GM19395 (cell line): ENCODE data around the gene SULT2B1.
"Not testable (repeated sequence)": the region's sequence is repeated elsewhere in the genome, so short reads cannot be mapped to it uniquely, and the experiment has no call there.

Source experiments
- ATAC-seq: cut with Tn5 transposase; IDR thresholded peaks from one replicate; pipeline ENCODE4 v1.9.1; 2021; ENCODE audit warnings: mild to moderate bottlenecking, moderate library complexity; ENCODE audit not compliant: unreplicated experiment

Gene SULT2B1

DNA sequence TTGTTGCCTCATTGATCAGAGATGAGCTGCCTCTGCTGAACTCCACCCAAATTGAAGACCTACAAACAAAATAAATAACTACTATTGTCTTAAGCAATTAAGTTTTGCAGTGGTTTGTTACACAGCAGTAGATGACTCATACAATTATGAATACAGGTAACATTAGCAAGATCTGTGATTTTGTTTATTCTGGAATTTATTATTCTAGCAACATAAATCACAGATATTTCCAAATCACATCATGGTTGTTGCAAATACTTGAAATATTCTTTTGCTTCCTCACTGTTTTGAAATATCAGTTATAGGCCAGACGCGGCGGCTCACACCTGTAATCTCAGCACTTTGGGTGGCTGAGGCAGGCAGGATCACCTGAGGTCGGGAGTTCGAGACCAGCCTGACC, 27.2 kb upstream of the SULT2B1 start:
- no peak for ATAC-seq

- no peak for ATAC-seq
Measured at GRCh38 chr19:48529156-48529555, 22.8 kb upstream of the SULT2B1 start.

- no peak for ATAC-seq
Measured at GRCh38 chr19:48530066-48530720, 21.8 kb upstream of the SULT2B1 start.

DNA sequence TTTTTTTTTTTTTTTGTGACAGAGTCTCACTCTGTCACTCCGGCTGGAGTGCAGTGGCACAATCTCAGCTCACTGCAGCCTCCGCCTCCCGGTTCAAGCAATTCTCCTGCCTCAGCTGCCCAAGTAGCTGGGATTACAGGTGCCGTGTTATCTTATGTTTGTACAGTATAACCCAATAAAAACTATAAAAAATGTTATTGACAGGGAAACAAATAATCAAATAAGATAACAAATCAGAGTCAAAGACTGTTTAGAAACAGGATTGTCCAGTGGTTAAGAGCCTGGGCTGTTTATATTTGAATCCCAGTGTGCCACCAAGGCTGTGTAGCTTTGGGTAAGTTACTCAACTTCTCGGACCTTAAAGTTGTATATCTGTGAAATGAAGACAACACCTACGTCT, 21.2 kb upstream of the SULT2B1 start:
- no peak for ATAC-seq

DNA sequence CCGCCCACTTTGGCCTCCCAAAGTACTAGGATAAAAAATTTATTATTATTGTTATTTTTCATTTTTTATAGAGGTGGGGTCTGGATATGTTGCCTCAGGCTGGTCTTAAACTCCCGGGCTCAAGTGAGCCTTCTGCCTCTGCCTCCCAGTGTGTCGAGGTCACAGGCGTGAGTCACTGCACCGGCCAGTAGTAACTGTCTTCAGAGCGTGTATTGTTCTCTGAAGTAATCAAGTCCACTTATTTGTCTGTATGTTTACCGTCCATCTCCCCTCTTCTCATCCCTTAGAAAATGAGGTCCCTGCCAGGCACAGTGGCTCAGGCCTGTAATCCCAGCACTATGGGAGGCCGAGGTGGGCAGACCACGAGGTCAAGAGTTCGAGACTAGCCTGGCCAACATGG, 18.2 kb upstream of the SULT2B1 start:
- no peak for ATAC-seq

GRCh38 chr19:48537541-48537940, 14.4 kb upstream of the SULT2B1 start:
- no peak for ATAC-seq

DNA sequence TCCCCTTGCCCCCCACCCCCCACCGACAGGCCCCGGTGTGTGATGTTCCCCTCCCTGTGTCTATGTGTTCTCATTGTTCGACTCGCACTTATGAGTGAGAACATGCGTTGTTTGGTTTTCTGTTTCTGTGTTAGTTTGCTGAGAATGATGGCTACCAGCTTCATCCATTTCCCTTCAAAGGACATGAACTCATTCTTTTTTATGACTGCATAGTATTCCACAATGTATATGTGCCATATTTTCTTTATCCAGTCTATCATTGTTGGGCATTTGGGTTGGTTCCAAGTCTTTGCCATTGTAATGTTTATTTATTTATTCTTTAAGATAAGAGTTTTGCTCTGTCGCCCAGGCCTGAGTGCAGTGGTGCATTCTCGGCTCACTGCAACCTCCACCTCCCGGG, 13.9 kb upstream of the SULT2B1 start:
- ATAC-seq = not testable (repeated sequence)

DNA sequence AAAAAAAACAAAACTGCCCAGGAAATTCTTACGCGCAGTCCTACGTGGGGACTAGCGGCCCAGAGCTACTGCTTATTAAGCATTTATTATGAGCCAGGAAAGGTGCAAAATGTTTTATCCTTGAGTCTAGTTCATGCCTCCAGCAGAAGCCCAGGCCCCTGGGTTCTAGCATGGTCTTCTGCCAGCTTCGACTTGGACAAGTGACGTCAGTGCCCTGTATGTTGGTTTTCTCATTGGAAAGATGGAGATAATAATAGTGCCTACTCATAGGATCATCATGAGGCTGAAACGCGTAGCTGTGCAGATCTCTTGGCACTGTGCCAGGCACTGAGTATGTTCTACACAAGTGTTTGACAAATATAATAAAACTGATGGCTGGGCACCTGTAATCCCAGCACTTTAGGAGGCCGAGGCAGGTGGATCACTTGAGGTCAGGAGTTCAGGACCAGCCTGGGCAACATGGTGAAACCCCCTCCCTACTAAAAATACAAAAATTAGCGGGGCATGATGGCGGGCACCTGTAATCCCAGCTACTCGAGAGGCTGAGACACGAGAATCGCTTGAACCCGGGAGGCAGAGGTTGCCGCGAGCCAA, 12.4 kb upstream of the SULT2B1 start:
- ATAC-seq = no peak

DNA sequence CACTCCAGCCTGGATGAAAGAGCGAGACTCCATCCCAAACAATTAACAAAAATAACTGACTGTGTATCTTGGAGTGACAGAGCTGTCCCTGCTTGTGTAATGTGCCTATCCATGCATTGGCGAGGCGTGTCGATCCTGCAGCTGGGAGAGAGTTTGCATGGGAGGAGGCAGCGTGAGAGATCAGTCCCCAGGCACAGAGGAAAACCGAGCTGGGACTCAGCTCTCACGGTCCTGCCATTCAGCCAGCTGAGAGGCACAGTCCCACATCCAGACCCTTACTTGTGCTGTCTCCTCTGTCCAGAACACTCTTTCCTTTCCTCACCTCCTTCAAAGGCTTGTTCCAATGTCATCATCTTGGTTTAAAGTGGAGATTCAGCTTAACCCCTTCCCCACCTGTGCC, 11.9 kb upstream of the SULT2B1 start:
- ATAC-seq = no peak

- ATAC-seq = no peak
Measured at GRCh38 chr19:48541813-48542212, 10.2 kb upstream of the SULT2B1 start.

- ATAC-seq = no peak
Measured at GRCh38 chr19:48543121-48543710, 8.8 kb upstream of the SULT2B1 start.

DNA sequence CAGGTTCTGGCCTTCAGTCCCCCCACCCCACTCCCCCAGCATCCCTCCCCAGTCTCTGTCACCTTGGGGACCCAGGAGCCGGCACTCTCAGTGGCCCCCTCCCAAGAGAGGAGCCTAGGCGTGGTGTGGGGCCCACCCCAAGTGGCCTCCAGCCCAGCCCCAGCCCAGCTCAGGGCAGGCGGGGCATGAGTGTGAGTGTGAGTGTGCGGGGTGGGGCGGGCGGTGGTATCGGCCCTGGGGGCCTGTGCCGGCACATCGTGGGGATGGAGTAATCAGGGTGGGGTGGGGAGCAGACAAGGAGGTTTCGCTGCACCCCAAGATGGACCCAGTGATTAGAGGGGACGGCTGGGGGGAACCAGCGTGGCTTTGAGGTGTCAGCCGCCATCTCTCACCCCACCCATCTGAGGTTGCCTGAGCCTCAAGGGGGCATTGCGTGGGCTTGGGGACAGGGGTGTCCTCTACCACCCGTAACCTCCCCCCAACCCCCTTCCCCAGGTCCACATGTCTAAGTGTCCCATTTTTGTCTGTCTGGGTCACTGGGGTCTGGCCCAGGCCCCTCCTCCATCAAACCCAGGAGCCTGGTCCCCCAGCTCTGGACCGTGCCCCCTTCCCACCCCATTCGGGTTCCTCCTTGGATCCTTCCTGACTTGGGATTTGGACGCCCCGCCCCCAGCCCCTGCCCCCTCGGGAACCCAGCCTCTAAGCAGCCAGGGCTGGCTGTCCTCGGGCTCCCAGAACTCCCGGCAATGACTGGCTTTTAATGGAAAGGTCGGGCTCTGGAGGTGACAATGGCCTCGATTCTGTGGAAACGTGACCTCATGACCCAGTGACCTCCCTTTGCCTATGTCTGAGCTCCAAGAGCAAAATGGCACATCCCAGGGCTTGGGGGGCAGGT, 6.9 kb upstream of the SULT2B1 start:
- no peak for ATAC-seq

DNA sequence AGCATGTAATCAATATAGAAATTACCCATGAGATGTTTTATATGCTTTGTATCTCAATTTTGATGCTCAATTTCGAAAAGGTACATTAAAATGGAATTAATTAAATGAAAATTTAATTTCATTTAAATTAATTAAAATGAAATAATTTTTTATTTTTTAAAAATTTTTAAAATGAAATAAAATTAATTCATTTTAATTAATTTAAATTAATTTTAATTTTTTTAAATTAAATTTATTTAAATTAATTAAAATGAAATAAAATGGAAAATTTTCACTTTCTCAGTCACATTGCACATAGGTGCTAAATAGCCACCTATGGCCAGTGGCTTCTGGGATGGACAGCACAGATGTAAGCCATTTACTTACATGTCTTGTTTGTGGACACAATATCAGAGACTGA, 4.2 kb upstream of the SULT2B1 start:
- no peak for ATAC-seq

DNA sequence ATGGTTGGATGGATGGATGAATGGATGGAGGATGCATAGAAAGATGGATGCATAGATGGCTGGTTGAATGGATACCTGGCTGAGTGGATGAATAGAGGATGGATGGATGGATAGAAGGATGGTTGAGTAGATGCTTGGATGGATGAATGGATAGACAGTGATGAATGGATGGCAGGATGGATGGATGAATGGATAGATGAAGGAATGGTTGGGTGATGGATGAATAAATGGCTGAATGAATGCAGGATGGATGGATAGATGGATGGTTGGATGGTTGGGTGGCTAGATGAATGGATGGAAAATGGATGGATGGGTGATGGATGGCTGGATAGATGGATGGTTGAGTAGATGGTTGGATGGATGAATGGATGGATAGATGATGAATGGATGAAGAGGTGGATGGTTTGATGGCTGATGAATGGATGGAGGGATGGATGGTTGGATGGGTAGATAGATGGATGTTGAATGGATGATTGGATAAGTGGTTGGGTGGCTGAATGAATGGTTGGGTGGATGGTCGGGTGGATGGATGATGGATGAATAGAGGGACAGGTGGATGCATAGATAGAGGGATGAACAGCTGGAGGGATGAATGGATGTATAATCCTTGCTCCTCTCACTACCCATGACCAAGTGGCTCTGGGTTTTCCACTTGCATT, 3.6 kb upstream of the SULT2B1 start:
- ATAC-seq = no peak

DNA sequence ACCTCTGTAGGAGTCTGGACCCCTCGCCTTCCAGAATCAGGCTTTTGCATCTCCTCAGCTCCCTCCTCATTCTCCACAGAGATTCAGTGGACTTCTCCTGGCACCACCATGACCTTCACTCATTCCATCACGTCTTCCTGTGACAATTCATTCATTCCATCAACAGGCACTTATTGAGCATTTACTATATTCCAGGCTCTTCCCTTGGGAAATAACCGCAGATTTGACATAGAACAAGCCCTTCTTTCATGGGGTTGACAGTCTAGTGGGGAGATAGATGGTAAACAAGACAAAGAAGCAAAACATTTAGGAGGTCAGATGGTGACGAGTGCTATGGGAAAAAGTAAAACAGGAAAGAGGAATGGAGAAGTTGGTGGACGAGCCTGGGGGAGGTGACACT, 2.6 kb upstream of the SULT2B1 start:
- no peak for ATAC-seq

GRCh38 chr19:48552406-48553322, 692 bp downstream of the SULT2B1 start:
- ATAC-seq = no peak

GRCh38 chr19:48553676-48554384, 1.9 kb downstream of the SULT2B1 start:
- ATAC-seq = no peak

DNA sequence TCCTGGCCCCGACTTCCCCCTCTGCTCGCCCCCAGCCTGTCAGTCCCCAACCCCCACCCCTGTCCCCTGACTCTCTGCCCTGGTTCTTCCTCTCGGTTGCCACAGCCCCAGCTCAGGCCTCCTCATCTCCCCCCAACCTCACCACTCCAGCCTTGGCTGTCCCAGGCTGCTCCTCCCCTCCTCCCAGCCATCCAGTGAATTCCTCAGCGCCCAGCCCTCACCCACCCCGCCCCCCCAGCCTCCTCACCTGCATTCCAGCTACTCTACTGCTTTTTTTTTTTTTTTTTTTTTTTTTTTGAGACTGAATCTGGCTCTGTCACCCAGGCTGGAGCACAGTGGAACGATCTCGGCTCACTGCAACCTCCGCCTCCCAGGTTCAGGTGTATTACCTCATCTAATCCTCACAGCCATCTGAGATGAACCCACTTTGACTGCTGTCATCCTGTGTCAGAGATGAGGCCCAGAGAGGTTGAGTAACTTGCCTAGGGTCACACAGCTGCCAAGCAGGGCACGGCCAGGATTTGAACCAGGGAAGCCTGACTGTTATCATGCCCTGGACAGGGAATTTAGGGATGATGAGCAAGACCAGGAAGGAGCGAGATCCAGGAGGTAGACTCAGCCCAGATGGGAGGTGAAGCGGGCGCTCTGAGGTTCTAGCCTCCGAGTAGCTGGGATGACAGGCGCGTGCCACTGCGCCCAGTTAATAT, 2.6 kb downstream of the SULT2B1 start:
- ATAC-seq = no peak

GRCh38 chr19:48556163-48556562, 4.2 kb downstream of the SULT2B1 start:
- ATAC-seq = no peak
